SIG-M5 treated with dmso at 0.1 percent for 504 hours (cell line): Measurements from ENCODE around the gene PLPP3.
A peak's percentile ranks its signal among the peaks of the same experiment; 100 is the strongest.

Source experiments
- DNase-seq: peaks from one replicate; lab custom pipeline; 2025; ENCODE audit not compliant: unreplicated experiment; lab: John Stamatoyannopoulos, UW

PLPP3 gene

GRCh38 chr1:56525489-56526041 is 53.8 kb downstream of the PLPP3 start:
- DNase-seq = no peak

GRCh38 chr1:56524263-56524662 is 55.1 kb downstream of the PLPP3 start:
- DNase-seq = no peak

GRCh38 chr1:56522680-56523079 is 56.7 kb downstream of the PLPP3 start:
- no peak for DNase-seq

- DNase-seq = no peak
These were observed 59.3 kb downstream of the PLPP3 start for GRCh38 chr1:56520016-56520601.

- no peak for DNase-seq
These were observed 61.8 kb downstream of the PLPP3 start for GRCh38 chr1:56517404-56518130.

GRCh38 chr1:56516539-56517252 is 62.7 kb downstream of the PLPP3 start:
- peak; percentile 30 for DNase-seq

GRCh38 chr1:56515898-56516538 is 63.3 kb downstream of the PLPP3 start:
- DNase-seq = no peak

GRCh38 chr1:56512724-56513494 is 66.5 kb downstream of the PLPP3 start:
- DNase-seq = no peak

- no peak for DNase-seq
These were observed 67.6 kb downstream of the PLPP3 start for GRCh38 chr1:56511766-56512165.

GRCh38 chr1:56511364-56511763 is 68.0 kb downstream of the PLPP3 start:
- no peak for DNase-seq

- DNase-seq = no peak
These were observed 68.7 kb downstream of the PLPP3 start for GRCh38 chr1:56510642-56511021.

- no peak for DNase-seq
These were observed 69.4 kb downstream of the PLPP3 start for GRCh38 chr1:56509713-56510641.

- DNase-seq = no peak
These were observed 70.8 kb downstream of the PLPP3 start for GRCh38 chr1:56508523-56508983.

- no peak for DNase-seq
These were observed 71.3 kb downstream of the PLPP3 start for GRCh38 chr1:56507925-56508522.

- DNase-seq = no peak
These were observed 72.3 kb downstream of the PLPP3 start for GRCh38 chr1:56506951-56507491.

- DNase-seq = no peak
These were observed 73.3 kb downstream of the PLPP3 start for GRCh38 chr1:56505792-56506743.

- DNase-seq = no peak
These were observed 76.6 kb downstream of the PLPP3 start for GRCh38 chr1:56502700-56503245.
